ENCODE data around the gene PDZRN3. TPM values are rescaled to one million over a fixed set of nuclear protein-coding genes. Genes with fewer than 3 reads are reported as not detected.

Gene PDZRN3
- total and polyA plus RNA-seq, 2 experiments from 2014 or later = 42.9 to 60.5 TPM

DNA sequence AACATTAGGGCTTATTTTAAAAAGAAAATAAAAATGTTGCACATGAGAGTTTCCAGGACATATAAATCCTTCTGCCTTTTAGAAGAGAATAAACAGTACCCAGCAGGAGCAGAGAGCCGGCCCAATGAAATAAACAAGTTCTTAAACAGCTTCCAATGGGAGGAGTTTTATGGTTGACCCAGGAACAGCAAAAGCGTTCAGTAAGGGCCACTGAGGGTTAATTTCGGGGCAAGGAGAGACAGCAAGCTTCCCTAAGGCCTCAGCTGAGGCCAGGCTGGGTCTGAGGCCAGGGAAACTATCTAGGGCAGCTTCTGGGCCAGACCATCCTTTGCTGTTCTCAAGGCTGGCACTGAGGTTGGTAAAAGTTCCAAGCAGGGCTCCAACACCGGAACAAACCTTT lies 3.4 kb downstream of the PDZRN3 start:
- H3K4me3 ChIP-seq = peak overlapping the region; percentile 39
- DNase-seq (ENCODE audit: low spot score) = peak; percentile 39
- no peaks in the 10 kb centered on the region for H3K9me3 ChIP-seq (ENCODE audit: low read depth)
- TF ChIP-seq EZH2 (IDR thresholded peaks at IDR 0.05; ENCODE audit: borderline replicate concordance) (no peak), EZH2phosphoT487 (IDR thresholded peaks at IDR 0.05; ENCODE audit: low read depth, severe bottlenecking, unreplicated experiment) (no peak)
- TF ChIP-seq, protein P1, sequence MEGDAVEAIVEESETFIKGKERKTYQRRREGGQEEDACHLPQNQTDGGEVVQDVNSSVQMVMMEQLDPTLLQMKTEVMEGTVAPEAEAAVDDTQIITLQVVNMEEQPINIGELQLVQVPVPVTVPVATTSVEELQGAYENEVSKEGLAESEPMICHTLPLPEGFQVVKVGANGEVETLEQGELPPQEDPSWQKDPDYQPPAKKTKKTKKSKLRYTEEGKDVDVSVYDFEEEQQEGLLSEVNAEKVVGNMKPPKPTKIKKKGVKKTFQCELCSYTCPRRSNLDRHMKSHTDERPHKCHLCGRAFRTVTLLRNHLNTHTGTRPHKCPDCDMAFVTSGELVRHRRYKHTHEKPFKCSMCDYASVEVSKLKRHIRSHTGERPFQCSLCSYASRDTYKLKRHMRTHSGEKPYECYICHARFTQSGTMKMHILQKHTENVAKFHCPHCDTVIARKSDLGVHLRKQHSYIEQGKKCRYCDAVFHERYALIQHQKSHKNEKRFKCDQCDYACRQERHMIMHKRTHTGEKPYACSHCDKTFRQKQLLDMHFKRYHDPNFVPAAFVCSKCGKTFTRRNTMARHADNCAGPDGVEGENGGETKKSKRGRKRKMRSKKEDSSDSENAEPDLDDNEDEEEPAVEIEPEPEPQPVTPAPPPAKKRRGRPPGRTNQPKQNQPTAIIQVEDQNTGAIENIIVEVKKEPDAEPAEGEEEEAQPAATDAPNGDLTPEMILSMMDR (IDR thresholded peaks at IDR 0.05; ENCODE audit: poor library complexity) = no peak
- no peak overlapping the region for H2AFZ ChIP-seq
- WGBS (ENCODE audit: low lambda C conversion rate, missing lambda C conversion rate) = 17% methylated on average over 3 of the region's 4 CpGs
- H4K20me1 ChIP-seq (ENCODE audit: insufficient read depth, poor library complexity, severe bottlenecking) = peaks cover 33% of the 10 kb centered on the region
- peaks cover 76% of the 10 kb centered on the region for H3K79me2 ChIP-seq
- H3K27me3 ChIP-seq = no peaks in the 10 kb centered on the region
- no peaks in the 10 kb centered on the region for H3K9me2 ChIP-seq (replicated peaks; ENCODE audit: insufficient read depth)
- H3K27ac ChIP-seq = peak overlapping the region; percentile 83
- H3K36me3 ChIP-seq (replicated peaks; ENCODE audit: insufficient read depth, low read depth) = no peaks in the 10 kb centered on the region
- peaks cover 35% of the 10 kb centered on the region for H3K4me1 ChIP-seq (ENCODE audit: insufficient read depth)
- peak overlapping the region; percentile 87 for H3K4me2 ChIP-seq

DNA sequence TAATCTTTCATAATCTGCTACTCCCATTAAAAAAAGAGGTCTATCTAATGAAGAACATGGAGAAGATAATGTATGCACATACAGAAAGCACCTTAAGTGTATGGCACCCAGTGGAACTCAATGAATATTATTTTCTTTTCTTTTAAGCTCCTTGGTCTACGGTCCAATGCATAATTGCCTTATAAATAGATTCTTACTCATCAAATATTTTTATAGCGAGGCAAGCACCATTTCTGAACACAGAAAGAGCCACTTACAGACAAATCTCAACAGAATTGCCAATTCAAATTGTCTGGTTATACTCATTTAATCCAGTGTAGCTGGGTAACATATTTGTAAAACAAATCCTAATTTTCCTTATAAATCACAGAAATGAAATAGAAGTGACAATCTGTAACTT lies 6.3 kb downstream of the PDZRN3 start:
- peaks cover 39% of the 10 kb centered on the region for H3K4me1 ChIP-seq (ENCODE audit: insufficient read depth)
- H3K36me3 ChIP-seq (replicated peaks; ENCODE audit: insufficient read depth, low read depth) = no peaks in the 10 kb centered on the region
- H2AFZ ChIP-seq = no peak overlapping the region
- DNase-seq (ENCODE audit: low spot score) = no peak
- TF ChIP-seq EZH2 (IDR thresholded peaks at IDR 0.05; ENCODE audit: borderline replicate concordance) (no peak), EZH2phosphoT487 (IDR thresholded peaks at IDR 0.05; ENCODE audit: low read depth, severe bottlenecking, unreplicated experiment) (no peak)
- TF ChIP-seq, protein P1 (IDR thresholded peaks at IDR 0.05; ENCODE audit: poor library complexity) = no peak
- H3K4me3 ChIP-seq = no peak overlapping the region
- H3K27ac ChIP-seq = no peak overlapping the region
- H3K4me2 ChIP-seq = peak overlapping the region; percentile 54
- peaks cover 95% of the 10 kb centered on the region for H3K79me2 ChIP-seq
- WGBS (ENCODE audit: low lambda C conversion rate, missing lambda C conversion rate) = 94% methylated on average over 2 of the region's 2 CpGs
- no peaks in the 10 kb centered on the region for H3K9me2 ChIP-seq (replicated peaks; ENCODE audit: insufficient read depth)
- H3K27me3 ChIP-seq = no peaks in the 10 kb centered on the region
- H3K9me3 ChIP-seq (ENCODE audit: low read depth) = no peaks in the 10 kb centered on the region
- peaks cover 47% of the 10 kb centered on the region for H4K20me1 ChIP-seq (ENCODE audit: insufficient read depth, poor library complexity, severe bottlenecking)

DNA sequence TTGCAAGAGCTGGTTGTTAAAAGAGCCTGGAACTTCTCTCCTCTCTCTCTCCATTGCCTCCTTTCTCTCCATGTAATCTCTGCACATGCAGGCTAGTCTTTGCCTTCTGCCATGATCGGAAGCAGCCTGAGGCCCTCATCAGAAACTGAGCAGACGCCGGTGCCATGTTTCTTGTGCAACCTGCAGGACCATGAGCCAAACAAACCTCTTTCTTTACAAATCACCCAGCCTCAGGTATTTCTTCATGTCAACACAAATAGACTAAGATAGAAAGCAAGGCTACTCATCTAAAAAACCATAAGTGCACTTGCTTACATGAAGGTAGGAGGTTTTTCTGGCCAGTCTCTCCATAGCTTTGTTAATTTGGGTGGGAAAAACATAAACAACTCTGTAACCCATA lies 8.7 kb downstream of the PDZRN3 start:
- no peak overlapping the region for H3K27ac ChIP-seq

More for the DNA sequence above, 8.7 kb downstream of the PDZRN3 start:
- H3K4me2 ChIP-seq = no peak overlapping the region
- no peaks in the 10 kb centered on the region for H3K36me3 ChIP-seq (replicated peaks; ENCODE audit: insufficient read depth, low read depth)
- peaks cover 40% of the 10 kb centered on the region for H3K4me1 ChIP-seq (ENCODE audit: insufficient read depth)
- H3K27me3 ChIP-seq = no peaks in the 10 kb centered on the region
- H3K79me2 ChIP-seq = peaks cover 97% of the 10 kb centered on the region
- no peak for TF ChIP-seq EZH2phosphoT487 (IDR thresholded peaks at IDR 0.05; ENCODE audit: low read depth, severe bottlenecking, unreplicated experiment)
- TF ChIP-seq, protein P1 (IDR thresholded peaks at IDR 0.05; ENCODE audit: poor library complexity) = no peak
- TF ChIP-seq EZH2 (IDR thresholded peaks at IDR 0.05; ENCODE audit: borderline replicate concordance) = no peak
- DNase-seq (ENCODE audit: low spot score) = no peak
- no peak overlapping the region for H3K4me3 ChIP-seq
- H3K9me3 ChIP-seq (ENCODE audit: low read depth) = no peaks in the 10 kb centered on the region
- H2AFZ ChIP-seq = no peak overlapping the region
- WGBS (ENCODE audit: low lambda C conversion rate, missing lambda C conversion rate) = 75% methylated on average over 3 of the region's 3 CpGs
- H4K20me1 ChIP-seq (ENCODE audit: insufficient read depth, poor library complexity, severe bottlenecking) = peaks cover 58% of the 10 kb centered on the region
- no peaks in the 10 kb centered on the region for H3K9me2 ChIP-seq (replicated peaks; ENCODE audit: insufficient read depth)
